ENCODE measurements around the gene EFCAB5. TPM values are rescaled to one million over a fixed set of nuclear protein-coding genes. Genes with fewer than 3 reads are reported as not detected.

Gene EFCAB5
- total RNA-seq, 2 donors from 2014 or later: not detected

DNA sequence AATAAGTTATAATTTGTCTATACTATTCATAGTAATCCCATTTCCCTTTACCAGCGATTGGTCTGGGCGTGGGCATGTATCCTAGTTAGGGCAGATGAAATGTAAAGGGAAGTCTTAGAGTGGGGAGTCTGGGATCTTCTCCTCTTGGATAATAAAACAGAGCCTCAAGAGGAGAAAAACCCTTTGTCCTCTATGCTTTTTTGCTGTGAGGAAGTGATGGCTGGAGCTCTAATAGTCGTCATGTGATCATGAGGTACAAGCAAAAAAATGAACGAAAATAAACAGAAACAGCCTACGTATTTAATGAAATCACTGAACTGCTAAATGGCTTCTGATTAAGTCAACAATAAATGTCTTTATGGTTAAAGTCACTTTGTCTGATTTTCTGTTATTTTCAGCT, 26.8 kb downstream of the EFCAB5 start:
- H3K36me3 ChIP-seq (ENCODE audit: control insufficient read depth, insufficient read depth, low read length): no peaks in the 10 kb centered on the region
- DNase-seq: no peak
- H3K9ac ChIP-seq (ENCODE audit: extremely low read depth, low read length, poor library complexity, severe bottlenecking): no peak overlapping the region
- H3K4me1 ChIP-seq (ENCODE audit: control insufficient read depth, insufficient read depth, low read length): no peaks in the 10 kb centered on the region
- no peaks in the 10 kb centered on the region for H3K36me3 Mint-ChIP-seq (ENCODE audit: low read depth)
- no peaks in the 10 kb centered on the region for H3K9me3 ChIP-seq (ENCODE audit: control insufficient read depth, low read length)
- no peaks in the 10 kb centered on the region for H3K27me3 ChIP-seq (ENCODE audit: control insufficient read depth, insufficient read depth, low read length, poor library complexity, severe bottlenecking)
- H3K27me3 Mint-ChIP-seq (ENCODE audit: insufficient read depth): peaks cover 9% of the 10 kb centered on the region
- no peak overlapping the region for H3K27ac Mint-ChIP-seq
- no peak overlapping the region for H3K27ac ChIP-seq (ENCODE audit: low read depth, low read length)
- no peak overlapping the region for H3K4me3 ChIP-seq (ENCODE audit: low read length)
- no peak for TF ChIP-seq CTCF (conservative IDR thresholded peaks at IDR 0.05)
- H3K9me3 Mint-ChIP-seq: peaks cover 12% of the 10 kb centered on the region
- H3K4me3 Mint-ChIP-seq: no peak overlapping the region
- no peaks in the 10 kb centered on the region for H3K4me1 Mint-ChIP-seq
- 83 to 89% methylated on average over 2 to 5 of the region's 5 CpGs for WGBS, 2 experiments (ENCODE audit: insufficient coverage in 1 of 2, insufficient read length in 1 of 2)

GRCh38 chr17:29972277-29972676, 30.8 kb downstream of the EFCAB5 start:
- Mint-ChIP-seq H3K27me3 (ENCODE audit: insufficient read depth) (peaks cover 8% of the 10 kb centered on the region), H3K27ac (no peak overlapping the region), H3K9me3 (no peaks in the 10 kb centered on the region), H3K4me1 (no peaks in the 10 kb centered on the region), H3K36me3 (ENCODE audit: low read depth) (no peaks in the 10 kb centered on the region), H3K4me3 (no peak overlapping the region)
- H3K27ac ChIP-seq (ENCODE audit: low read depth, low read length): no peak overlapping the region
- no peak for DNase-seq
- no peak for TF ChIP-seq CTCF (conservative IDR thresholded peaks at IDR 0.05)
- no peaks in the 10 kb centered on the region for H3K27me3 ChIP-seq (ENCODE audit: control insufficient read depth, insufficient read depth, low read length, poor library complexity, severe bottlenecking)
- H3K4me1 ChIP-seq (ENCODE audit: control insufficient read depth, insufficient read depth, low read length): no peaks in the 10 kb centered on the region
- H3K9me3 ChIP-seq (ENCODE audit: control insufficient read depth, low read length): no peaks in the 10 kb centered on the region
- H3K9ac ChIP-seq (ENCODE audit: extremely low read depth, low read length, poor library complexity, severe bottlenecking): no peak overlapping the region
- 96% methylated on average over 11 to 18 of the region's 18 CpGs for WGBS, 2 experiments (ENCODE audit: insufficient coverage in 1 of 2, insufficient read length in 1 of 2)
- no peak overlapping the region for H3K4me3 ChIP-seq (ENCODE audit: low read length)
- H3K36me3 ChIP-seq (ENCODE audit: control insufficient read depth, insufficient read depth, low read length): no peaks in the 10 kb centered on the region

GRCh38 chr17:29973005-29973404, 31.6 kb downstream of the EFCAB5 start:
- Mint-ChIP-seq H3K4me3 (no peak overlapping the region), H3K4me1 (no peaks in the 10 kb centered on the region), H3K36me3 (ENCODE audit: low read depth) (no peaks in the 10 kb centered on the region), H3K27me3 (ENCODE audit: insufficient read depth) (peaks cover 3% of the 10 kb centered on the region), H3K27ac (no peak overlapping the region), H3K9me3 (no peaks in the 10 kb centered on the region)
- no peak overlapping the region for H3K27ac ChIP-seq (ENCODE audit: low read depth, low read length)
- no peaks in the 10 kb centered on the region for H3K36me3 ChIP-seq (ENCODE audit: control insufficient read depth, insufficient read depth, low read length)
- no peaks in the 10 kb centered on the region for H3K4me1 ChIP-seq (ENCODE audit: control insufficient read depth, insufficient read depth, low read length)
- no peak for DNase-seq
- no peak overlapping the region for H3K9ac ChIP-seq (ENCODE audit: extremely low read depth, low read length, poor library complexity, severe bottlenecking)
- no peak for TF ChIP-seq CTCF (conservative IDR thresholded peaks at IDR 0.05)
- no peak overlapping the region for H3K4me3 ChIP-seq (ENCODE audit: low read length)
- no peaks in the 10 kb centered on the region for H3K9me3 ChIP-seq (ENCODE audit: control insufficient read depth, low read length)
- WGBS, 2 experiments (ENCODE audit: insufficient coverage in 1 of 2, insufficient read length in 1 of 2): 97 to 100% methylated on average over 1 to 3 of the region's 3 CpGs
- no peaks in the 10 kb centered on the region for H3K27me3 ChIP-seq (ENCODE audit: control insufficient read depth, insufficient read depth, low read length, poor library complexity, severe bottlenecking)
